GM19240 (cell line): Measurements from ENCODE around the gene MAP6.
"Not testable (repeated sequence)": the region's sequence is repeated elsewhere in the genome, so short reads cannot be mapped to it uniquely, and the experiment has no call there.

Experiments
- DNase-seq: peaks from one replicate; pipeline ENCODE4 v3.0.0; 2011; ENCODE audit warnings: low spot score; ENCODE audit not compliant: insufficient read length

The MAP6 gene

GRCh38 chr11:75668451-75669297 lies at the start of gene MAP6:
Gene MAP6 (minus strand): TSS chr11:75669038. CDS start chr11:75668369, 669 bp downstream.
- no peak for DNase-seq

DNA sequence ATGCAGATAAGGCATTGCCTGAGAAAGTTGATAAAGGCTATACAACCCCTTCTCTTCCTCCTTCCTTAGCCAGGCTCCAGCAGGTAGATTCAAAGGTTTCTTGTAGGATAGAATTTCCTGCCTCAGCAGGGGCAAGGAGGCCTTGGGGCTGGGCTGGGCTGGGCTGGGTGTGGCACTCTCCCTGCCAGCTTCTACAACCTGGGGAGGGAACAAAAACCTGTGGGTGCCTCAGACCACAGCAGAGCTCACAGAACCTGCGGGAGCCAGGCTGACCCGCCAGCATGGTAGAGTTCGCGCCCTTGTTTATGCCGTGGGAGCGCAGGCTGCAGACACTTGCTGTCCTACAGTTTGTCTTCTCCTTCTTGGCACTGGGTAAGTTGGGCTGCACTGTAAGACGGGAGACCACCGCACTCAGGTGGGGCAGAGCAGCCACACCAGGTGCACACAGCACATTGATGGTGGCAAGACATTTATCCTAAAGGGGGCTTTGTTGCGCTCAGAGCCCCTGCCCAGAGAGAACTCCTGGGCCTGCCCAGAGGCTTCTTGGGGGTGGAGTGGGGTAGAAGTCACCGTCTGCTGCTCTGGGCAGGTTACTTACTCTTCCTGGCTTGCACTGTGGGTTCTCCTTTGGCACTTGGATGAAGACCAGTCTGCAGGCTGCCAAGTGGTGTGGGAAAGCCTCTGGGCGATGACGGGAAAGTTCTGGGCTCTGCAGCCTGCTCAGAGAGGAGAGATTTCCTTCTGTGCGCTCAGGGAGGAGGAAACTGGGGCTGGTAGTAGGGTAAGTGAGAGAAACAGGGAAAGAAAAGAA lies 49.0 kb upstream of the MAP6 start, which contains the start of gene MOGAT2:
Gene MOGAT2, plus strand, starts transcription at position 231 of the 811 bp plus-strand sequence. Its CDS starts 51 bp downstream, at position 282.
- no peak for DNase-seq

GRCh38 chr11:75716659-75717058 lies 47.8 kb upstream of the MAP6 start:
- no peak for DNase-seq

- DNase-seq = no peak
Measured at GRCh38 chr11:75715688-75716087, 46.9 kb upstream of the MAP6 start.

- no peak for DNase-seq
Measured at GRCh38 chr11:75714211-75714610, 45.4 kb upstream of the MAP6 start.

GRCh38 chr11:75706260-75706729 lies 37.5 kb upstream of the MAP6 start:
- DNase-seq = peak; percentile 65

GRCh38 chr11:75705541-75705940 lies 36.7 kb upstream of the MAP6 start:
- DNase-seq = no peak

DNA sequence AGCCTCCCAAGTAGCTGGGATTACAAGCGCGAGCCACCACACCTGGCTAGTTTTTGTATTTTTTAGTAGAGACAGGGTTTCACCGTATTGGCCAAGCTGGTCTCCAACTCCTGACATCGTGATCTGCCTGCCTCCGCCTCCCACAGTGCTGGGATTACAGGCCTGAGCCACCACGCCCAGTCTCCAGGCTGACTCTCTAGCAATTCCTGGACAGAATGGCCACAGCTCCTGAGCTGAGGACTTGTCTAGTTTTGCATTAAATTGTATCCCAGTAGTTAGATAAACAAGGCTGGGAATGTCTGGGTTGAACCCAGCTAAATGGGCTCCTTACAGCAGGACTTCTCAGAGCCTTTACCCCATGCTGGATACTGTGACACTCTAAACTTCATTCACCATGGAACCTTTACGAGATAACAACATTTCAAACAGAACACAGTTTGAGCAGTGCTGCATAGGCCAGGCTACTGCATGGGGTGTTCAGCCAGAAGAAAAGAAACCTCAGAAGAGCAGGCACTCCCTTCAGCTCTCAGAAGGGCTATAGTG lies 34.9 kb upstream of the MAP6 start:
- no peak for DNase-seq

DNA sequence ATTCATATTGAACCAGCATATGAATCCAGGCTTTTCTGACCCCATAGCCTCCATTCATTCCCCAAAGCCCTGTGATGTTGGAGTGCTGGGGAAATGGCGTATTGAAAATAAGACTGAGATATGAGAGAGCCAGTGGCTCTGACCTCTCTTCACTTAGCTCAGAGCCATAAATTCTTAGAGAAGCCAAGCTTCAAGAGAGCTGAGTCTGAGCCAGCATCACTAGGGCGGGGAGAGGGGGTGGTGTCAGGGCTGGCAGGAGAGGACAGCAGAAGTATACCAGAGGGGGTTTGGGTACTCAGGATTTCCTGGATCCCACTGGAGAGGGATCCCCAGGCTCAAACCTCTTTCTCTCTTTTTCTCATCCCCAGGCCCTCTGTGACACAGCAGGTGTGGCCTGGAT lies 32.1 kb upstream of the MAP6 start:
- DNase-seq = no peak

GRCh38 chr11:75697906-75698581 lies 29.2 kb upstream of the MAP6 start:
- no peak for DNase-seq

DNA sequence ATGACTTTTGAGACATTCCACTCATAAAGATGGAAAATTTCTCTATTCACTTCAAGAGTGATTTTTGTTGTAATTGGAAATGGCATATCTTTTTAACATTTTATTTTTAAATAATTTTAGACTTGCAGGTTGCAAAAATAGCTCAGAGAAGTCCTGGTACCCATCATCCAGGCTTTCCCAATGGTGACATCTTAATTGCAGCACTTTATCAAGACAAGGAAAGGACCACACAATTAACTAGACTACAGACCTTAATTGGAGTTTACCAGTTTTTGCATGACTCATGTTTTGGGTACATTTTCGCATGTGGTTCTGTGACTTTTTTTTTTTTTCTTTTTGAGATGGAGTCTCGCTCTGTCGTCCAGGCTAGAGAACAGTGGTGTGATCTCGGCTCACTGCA lies 23.0 kb upstream of the MAP6 start:
- no peak for DNase-seq

GRCh38 chr11:75689863-75690609 lies 21.2 kb upstream of the MAP6 start:
- no peak for DNase-seq

DNA sequence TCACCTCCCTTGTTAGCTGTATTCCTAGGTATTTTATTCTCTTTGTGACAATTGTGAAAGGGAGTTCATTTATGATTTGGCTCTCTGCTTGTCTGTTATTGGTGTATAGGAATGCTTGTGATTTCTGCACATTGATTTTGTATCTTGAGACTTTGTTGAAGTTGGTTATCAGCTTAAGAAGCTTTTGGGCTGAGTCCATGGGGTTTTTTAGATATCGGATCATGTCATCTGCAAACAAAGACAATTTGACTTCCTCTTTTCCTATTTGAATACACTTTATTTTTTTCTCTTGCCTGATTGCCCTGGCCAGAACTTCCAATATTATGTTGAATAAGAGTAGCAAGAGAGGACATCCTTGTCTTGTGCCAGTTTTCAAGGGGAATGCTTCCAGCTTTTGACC lies 15.0 kb upstream of the MAP6 start:
- DNase-seq = not testable (repeated sequence)

GRCh38 chr11:75679566-75679965 lies 10.7 kb upstream of the MAP6 start:
- DNase-seq = no peak

DNA sequence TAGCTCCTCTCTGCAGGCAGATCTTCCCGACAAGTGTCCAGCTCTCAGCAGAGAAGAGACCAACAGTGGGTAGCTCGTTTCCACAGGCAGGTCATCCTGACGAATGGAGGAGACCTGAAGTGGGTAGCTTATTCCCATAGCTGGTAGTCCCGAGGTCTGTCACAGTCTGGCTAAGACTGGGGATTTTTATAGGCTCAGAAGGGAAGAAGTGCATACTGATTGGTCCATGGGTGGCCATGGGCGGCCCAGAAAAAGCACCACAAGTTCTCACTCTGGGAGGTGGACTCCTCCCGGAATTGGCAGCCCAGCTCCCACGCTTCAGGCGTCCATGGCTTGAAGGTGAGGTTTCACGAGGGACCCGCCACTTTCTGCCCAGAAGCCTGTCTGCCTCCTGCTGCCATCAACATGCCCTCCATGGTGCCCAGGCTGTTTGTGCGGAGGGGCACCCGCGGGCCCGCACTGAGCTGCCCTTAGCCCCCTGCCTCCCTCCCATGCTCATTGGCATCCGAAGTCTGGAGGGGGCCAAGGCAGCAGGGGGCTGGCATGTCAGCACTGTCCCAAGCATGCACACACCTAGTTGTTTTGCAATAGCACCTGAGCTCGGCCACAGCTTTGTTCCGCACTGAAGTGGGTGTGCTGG lies 9.9 kb upstream of the MAP6 start:
- DNase-seq = no peak

- no peak for DNase-seq
Measured at GRCh38 chr11:75677909-75678308, 9.1 kb upstream of the MAP6 start.

DNA sequence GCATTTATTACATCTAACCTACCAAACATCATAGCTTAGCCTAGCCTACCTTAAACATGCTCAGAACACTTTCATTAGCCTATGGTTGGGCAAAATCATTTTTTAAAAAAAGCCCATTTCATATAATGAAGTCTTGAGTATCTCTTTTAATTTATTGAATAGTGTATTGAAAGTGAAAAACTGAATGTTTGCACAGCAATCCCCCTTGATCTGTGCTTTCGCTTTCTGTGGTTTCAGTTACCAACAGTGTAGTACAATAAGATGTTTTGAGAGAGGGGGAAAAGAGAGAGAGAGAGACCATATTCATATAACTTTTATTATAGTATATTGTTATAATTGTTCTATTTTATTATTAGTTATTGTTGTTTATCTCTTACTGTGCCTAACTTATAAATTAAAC lies 8.4 kb upstream of the MAP6 start:
- DNase-seq = no peak

DNA sequence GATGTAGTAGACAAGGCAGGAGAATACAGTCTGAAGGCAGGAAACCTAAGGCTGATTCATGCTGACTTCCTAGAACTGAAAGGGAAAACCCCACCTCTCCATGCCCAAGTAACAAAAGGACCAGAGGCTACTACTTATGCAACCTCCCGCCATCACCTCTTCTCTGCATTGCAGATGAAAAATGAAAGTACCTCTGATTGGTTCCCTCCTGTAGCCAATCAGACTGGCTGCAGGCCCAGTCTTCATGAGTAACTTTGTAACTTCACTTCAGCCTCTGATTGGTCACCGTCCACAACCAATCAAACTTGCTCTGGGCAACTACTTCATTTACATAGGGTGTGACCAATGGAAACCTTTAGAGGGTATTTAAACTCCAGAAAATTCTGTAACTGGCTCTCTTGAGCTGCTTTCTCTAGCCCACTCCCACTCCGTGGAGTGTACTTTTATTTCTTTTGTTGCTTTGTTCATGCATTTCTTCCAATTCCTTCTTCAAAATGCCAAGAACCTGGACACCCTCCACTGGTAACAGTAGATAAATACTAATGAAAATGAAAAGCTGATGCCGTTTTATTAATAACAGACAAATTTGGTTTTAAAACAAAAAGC lies 5.2 kb upstream of the MAP6 start:
- no peak for DNase-seq

DNA sequence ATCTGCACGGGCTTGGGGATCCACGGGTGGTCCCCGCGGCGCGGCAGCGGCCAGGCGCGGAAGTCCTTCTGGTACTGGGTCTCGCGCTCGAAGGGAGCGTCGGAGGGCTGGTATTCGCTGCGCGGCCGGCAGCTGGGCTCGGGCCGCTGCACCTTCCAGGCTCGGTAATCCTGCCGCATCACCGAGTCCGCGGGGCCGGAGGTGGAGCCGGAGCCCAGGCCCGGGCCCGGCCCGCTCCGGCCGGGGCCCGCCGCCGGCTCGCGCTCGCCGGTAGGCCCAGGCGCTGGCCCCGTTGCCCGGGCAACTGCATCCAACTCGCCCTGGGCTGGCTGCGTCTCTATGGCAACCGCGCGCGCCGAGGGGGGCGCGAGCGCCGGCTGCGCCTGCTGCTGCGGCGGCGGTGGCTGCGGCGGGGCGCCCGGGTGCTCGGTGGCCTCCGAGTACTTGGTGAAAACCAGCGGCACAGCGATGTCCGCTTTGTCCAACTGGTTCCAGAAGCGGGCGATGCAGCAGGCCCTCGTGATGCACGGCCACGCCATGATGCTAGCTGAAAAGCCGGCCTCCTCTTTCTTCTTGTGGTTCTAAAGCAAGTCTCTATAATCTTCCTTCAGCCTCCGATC lies 897 bp downstream of the MAP6 start:
- DNase-seq = no peak
